HG03159 (cell line): ENCODE measurements around the gene B3GNT3.

ENCODE experiments used
- ATAC-seq: cut with Tn5 transposase; IDR thresholded peaks from one replicate; pipeline ENCODE4 v1.9.1; 2021; ENCODE audit warnings: mild to moderate bottlenecking, moderate library complexity; ENCODE audit not compliant: unreplicated experiment

Gene B3GNT3

GRCh38 chr19:17831419-17831888 is 36.5 kb downstream of the B3GNT3 start:
- no peak for ATAC-seq

DNA sequence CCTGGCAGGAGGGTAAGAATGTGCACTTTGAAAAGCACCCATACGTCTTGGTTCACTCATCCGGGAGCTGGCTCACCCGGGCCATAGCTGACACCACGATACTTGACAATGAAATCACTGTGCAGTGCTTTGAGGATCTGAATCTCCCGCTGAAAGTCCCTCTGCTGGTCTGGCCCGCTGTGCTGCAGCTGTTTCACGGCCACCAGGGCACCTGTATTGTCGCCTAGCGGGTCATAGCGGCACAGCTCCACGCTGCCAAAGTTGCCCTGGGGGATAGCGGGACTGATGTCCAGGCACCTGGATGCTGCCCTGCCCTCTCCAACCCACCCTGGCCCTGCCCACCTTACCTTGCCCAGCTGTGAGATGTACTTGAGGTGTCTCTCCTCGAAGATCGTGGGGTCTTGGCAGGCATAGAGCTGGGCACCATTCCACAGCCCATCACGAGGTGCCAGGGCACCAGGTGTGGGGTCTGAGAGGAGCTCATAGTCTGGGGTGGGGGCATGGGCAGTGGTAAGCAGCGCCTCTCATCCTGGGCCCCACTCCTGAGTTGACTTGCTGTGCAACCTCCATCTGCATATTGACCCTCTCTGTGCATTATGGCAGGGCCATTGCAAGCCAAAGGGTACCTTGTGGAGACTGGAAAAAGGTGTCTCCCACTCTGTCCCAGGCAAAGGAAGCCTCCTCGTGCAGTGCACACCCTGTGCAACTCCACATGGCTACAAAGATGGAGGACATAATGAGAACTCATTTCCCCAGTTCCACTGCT is 37.7 kb downstream of the B3GNT3 start:
- ATAC-seq, result no peak

- ATAC-seq, result no peak
Observed at GRCh38 chr19:17834350-17835181, 39.6 kb downstream of the B3GNT3 start.

DNA sequence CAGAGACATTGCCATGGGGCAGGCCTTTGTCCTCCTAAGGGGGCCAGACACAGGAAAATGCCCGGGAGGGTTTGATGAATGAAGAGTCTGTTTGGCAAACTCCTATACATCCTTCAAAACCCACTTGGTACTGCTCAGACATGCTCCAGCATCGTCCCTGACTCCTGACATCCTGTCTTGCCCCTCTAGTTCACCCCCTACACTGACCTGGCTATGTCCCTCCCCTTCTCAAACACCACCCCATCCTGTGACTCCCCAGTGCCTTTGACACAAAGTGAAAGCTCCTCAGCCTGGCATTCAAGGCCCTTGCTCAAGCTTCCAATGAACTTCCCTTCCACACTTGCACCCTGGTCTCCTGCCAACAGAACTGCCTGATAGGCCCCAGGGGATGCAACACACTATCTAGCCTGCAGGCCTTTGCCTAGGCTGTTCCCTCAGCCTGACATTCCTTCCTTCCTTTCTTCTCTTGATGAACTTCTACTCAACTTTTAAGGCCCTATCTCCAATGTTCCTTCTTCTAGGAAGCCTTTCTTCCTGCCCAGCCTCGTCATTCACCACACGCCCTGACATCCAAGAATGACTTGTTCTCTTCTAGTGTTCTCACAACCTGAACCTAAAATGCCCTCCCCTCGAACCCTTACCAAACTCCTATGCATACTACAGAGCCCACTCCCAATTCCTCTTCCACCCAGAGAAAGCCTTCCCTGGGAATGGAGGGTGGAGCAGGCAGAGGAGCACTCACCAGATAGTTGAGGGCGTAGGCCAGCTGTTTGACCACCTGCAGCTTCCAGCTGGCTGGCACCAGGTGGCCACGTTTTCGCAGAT is 40.5 kb downstream of the B3GNT3 start:
- no peak for ATAC-seq

DNA sequence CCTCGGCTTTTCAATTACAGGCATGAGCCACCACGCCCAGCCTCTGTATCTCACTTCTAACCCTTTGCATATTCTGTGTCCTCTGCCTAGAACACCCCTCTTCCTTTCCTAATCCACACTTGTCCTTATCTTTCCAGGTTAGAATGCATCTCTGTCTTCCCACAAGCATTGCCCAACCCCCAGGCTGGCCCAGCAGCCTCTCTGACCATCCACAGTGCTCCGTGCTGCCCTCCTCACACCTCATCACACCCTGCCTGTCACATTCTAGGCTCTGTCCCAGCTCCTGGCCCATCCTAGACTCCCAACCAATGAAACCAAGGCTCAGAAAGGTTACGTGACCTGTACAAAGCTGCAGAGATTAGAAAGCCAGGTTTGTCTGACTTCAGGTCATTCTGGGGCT is 41.6 kb downstream of the B3GNT3 start:
- no peak for ATAC-seq

GRCh38 chr19:17837972-17838371 is 43.0 kb downstream of the B3GNT3 start:
- no peak for ATAC-seq

- no peak for ATAC-seq
Observed at GRCh38 chr19:17840019-17840418, 45.1 kb downstream of the B3GNT3 start.

GRCh38 chr19:17841371-17841809 is 46.5 kb downstream of the B3GNT3 start:
- no peak for ATAC-seq

DNA sequence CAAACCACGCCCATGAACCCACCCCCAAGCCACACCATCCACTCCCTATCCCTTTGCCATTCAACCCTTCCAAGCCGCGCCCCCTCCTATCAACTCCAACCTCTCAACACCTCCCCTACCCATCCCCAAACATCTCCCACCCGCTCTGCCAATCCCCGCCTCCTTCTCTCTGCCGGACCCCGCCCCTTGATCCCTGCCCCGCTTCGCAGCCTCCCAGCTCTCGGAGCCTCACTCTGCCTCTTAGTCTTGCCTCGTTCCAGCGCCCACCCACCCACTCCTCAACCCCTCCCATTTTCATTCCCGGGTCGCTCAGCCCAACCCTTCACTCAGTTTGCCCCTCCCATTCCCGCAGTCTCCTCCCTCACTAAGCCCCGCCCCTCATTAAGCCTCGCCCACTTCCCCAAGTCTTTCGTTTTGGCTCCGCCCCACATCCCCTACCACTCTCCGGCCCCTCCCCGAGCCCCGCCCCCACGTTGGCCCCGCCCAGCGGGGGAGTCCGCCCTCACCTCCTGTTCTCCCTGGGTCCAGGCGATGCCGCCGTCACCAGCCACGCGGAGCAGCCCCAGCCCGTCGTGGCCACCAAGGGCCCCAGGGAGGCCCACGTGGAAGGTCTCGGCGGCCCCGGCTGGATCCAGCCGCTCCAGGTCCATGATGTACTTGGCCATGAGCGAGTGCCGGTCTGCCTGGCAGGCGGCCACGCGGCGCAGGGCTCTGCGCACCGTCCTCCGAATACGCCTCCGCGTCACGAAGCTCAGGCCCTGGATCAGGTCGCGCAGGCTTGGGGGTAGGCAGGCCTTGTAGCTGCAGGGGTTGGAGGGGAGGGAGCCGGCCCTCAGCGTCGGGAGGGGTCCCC is 47.1 kb downstream of the B3GNT3 start:
- no peak for ATAC-seq

DNA sequence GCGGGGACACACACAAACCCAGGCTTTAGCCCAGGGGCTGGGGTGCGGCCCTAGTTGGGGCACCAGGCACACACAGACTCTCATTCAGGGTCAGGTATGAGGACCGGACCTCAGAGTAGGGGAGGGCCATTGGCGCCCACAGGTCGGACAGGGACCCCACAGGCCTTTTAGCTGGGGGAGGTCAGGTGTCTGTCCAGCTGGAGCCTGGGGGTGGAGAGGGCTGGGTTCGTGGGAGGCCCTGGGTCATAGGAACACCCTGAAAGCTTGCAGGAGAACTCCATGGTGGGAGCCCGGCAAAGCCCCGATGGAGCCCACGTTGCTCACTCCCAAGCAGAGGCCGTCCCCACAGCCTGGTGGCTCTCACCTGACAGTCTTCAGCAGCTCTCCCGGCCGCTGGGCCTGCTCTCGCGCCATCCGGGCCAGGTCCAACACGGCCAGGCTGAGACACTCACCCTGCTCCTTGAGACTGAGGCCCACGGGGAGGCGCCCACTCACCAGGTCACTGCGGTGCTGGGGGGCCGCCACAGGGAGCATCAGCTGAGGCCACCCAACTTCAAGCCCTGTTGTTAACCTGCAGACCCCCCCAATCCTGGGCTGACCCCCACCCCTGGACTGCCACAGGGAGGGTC is 47.8 kb downstream of the B3GNT3 start:
- ATAC-seq, result no peak

- ATAC-seq, result no peak
Observed at GRCh38 chr19:17843292-17843827, 48.4 kb downstream of the B3GNT3 start.

DNA sequence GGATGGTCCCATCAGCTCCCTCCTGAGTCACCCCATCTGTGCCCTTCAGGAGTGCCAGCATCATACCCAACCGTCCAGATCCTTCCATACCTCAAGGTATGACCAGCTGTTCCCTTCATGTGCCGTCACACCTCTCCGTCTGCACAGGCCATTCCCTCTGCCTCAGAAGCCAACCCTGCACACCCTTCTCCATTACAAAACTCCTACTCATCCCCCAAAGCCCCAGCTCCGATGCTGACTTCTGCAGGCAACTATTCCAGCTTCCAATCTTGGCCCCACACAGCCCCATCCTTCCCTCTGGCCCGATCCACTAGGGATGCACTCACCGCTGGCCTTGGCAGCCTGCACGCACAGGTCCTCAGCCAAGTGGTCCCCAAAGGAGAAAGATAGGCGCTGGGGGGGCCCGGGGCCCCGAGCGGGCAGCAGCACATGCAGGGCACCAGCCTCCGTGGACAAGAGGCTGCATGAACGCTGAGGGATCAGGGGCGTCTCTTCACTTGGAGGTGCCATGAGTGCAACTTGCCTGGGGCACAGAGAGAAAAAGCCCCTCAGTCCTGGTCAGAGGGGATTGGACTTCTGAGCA is 49.1 kb downstream of the B3GNT3 start:
- ATAC-seq, result no peak

DNA sequence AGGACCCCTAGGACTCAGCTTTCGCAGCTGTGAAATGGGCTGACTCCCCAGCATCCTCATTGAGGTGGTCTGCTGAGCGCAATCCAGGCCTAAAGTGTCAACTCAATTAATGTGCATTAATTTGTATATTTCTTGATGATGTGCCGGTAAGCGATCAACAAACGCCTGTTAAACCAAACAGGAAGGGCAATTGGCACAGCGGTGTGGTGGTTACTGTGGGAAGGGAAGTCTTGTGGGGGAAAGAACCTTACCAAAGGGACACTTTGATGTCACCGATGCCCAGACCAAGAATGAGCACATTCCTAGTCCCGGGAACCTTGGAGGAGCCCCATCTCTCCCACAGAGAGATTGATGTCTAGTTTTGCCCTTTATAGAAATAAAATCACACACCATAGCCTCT is 51.2 kb downstream of the B3GNT3 start:
- ATAC-seq, result no peak

GRCh38 chr19:17847538-17848366 is 52.8 kb downstream of the B3GNT3 start, which contains the start of gene JAK3:
JAK3 (minus strand) TSS chr19:17847982; CDS start chr19:17844417, 3,565 bp downstream.
- ATAC-seq, result peak; percentile 57

DNA sequence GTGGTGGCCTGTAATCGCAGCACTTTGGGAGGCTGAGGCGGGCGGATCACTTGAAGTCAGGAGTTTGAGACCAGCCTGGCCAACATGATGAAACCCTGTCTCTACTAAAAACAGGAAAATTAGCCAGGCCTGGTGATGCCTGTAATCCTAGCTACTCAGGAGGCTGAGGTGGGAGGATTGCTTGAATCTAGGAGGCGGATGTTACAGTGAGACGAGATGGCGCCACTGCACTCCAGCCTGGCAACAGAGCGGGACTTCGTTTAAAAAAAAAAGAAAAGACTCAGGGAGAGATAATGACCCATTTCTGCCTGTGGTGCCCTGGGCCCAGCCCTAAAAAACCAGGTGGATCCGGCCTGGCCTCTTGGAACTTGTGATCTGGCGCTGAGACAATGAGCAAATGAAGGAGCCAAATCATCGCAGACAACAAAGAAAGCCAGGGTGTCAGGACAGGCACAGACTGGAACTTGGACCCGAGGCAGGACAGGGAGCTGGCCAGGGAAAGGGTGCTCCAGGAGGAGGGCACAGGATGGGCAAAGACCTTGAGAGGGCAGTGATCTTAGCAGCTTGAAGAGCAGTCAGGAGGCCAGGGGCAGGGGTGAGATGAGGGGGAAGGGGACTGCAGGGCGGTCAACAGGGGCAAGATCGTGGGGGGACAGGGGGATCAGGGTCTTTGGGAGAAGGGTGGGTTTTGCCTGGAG is 53.8 kb downstream of the B3GNT3 start:
- ATAC-seq, result no peak

- no peak for ATAC-seq
Observed at GRCh38 chr19:17854061-17854460, 59.1 kb downstream of the B3GNT3 start.
